ENCODE results near the gene TLR9. TPM values are rescaled to one million over a fixed set of nuclear protein-coding genes. Genes with fewer than 3 reads are reported as not detected.

The TLR9 gene
- polyA plus RNA-seq, 1 experiment: 0.07 TPM

- no peak for DNase-seq (ENCODE audit: low read depth)
- no peaks in the 10 kb centered on the region for H3K27me3 ChIP-seq (ENCODE audit: control insufficient read depth, insufficient read depth, low read length)
- TF ChIP-seq CTCF (IDR thresholded peaks at IDR 0.05; ENCODE audit: insufficient read depth, low read depth, low read length): no peak
- no peak overlapping the region for H3K4me3 ChIP-seq (ENCODE audit: low read depth, low read length)
- ChIA-PET POLR2A (no interaction called here), CTCF (interaction anchor here (2.9 kb wide), 1 partner anchor 15 kb away, joined by 14 read pairs; no protein-coding TSS in a partner anchor)
- H3K36me3 ChIP-seq (ENCODE audit: control insufficient read depth, insufficient read depth, low read length): peaks cover 26% of the 10 kb centered on the region
These were observed 19.6 kb downstream of the TLR9 start for GRCh38 chr3:52205727-52206372.

- peaks cover 22% of the 10 kb centered on the region for H3K36me3 ChIP-seq (ENCODE audit: control insufficient read depth, insufficient read depth, low read length)
- no peak for TF ChIP-seq CTCF (IDR thresholded peaks at IDR 0.05; ENCODE audit: insufficient read depth, low read depth, low read length)
- CTCF ChIA-PET: interaction anchor here (1.1 to 2.9 kb wide), 3 partner anchors 16 to 200 kb away, joined by 3 to 14 read pairs (median 4); no protein-coding TSS in a partner anchor
- POLR2A ChIA-PET: no interaction called here
- no peak for DNase-seq (ENCODE audit: low read depth)
- no peak overlapping the region for H3K4me3 ChIP-seq (ENCODE audit: low read depth, low read length)
- no peaks in the 10 kb centered on the region for H3K27me3 ChIP-seq (ENCODE audit: control insufficient read depth, insufficient read depth, low read length)
These were observed 20.9 kb downstream of the TLR9 start for GRCh38 chr3:52204337-52205073.

- Histone ChIP-seq H3K36me3 (ENCODE audit: control insufficient read depth, insufficient read depth, low read length) (peaks cover 22% of the 10 kb centered on the region), H3K27me3 (ENCODE audit: control insufficient read depth, insufficient read depth, low read length) (no peaks in the 10 kb centered on the region), H3K4me3 (ENCODE audit: low read depth, low read length) (no peak overlapping the region)
- ChIA-PET POLR2A (no interaction called here), CTCF (interaction anchor here (1.8 to 2.9 kb wide), 2 partner anchors 17 to 136 kb away, joined by 4 to 14 read pairs; no protein-coding TSS in a partner anchor)
- no peak for DNase-seq (ENCODE audit: low read depth)
- no peak for TF ChIP-seq CTCF (IDR thresholded peaks at IDR 0.05; ENCODE audit: insufficient read depth, low read depth, low read length)
These were observed 21.7 kb downstream of the TLR9 start for GRCh38 chr3:52203701-52204100.

GRCh38 chr3:52202384-52203077 lies 22.9 kb downstream of the TLR9 start:
- TF ChIP-seq CTCF (IDR thresholded peaks at IDR 0.05; ENCODE audit: insufficient read depth, low read depth, low read length): no peak
- Histone ChIP-seq H3K4me3 (ENCODE audit: low read depth, low read length) (no peak overlapping the region), H3K36me3 (ENCODE audit: control insufficient read depth, insufficient read depth, low read length) (peaks cover 17% of the 10 kb centered on the region), H3K27me3 (ENCODE audit: control insufficient read depth, insufficient read depth, low read length) (no peaks in the 10 kb centered on the region)
- CTCF ChIA-PET: interaction anchor here (0.6 to 2.8 kb wide), 6 partner anchors 18 to 198 kb away, joined by 3 to 15 read pairs (median 3); partner anchors contain the start of gene TWF2
- POLR2A ChIA-PET: interaction anchor here (0.6 kb wide), 1 partner anchor 464 kb away, joined by 3 read pairs; no protein-coding TSS in a partner anchor
- DNase-seq (ENCODE audit: low read depth): no peak
